Neural progenitor cell (in vitro differentiated cells): ENCODE data around the gene KRTDAP.

Experiments
- EZH2phosphoT487 ChIP-seq: fragments of 200-600 bp; sonication (generic); IDR thresholded peaks from 2 replicates; pipeline ENCODE4 v1.6.1; 2017; ENCODE audit warnings: antibody characterized with exemption
- TF ChIP-seq, protein P1 (sequence below): fragments of 200-600 bp; sonication (generic); IDR thresholded peaks from 2 replicates; pipeline ENCODE4 v1.5.1; 2017; ENCODE audit warnings: antibody characterized with exemption, mild to moderate bottlenecking

- TF ChIP-seq, protein P1, sequence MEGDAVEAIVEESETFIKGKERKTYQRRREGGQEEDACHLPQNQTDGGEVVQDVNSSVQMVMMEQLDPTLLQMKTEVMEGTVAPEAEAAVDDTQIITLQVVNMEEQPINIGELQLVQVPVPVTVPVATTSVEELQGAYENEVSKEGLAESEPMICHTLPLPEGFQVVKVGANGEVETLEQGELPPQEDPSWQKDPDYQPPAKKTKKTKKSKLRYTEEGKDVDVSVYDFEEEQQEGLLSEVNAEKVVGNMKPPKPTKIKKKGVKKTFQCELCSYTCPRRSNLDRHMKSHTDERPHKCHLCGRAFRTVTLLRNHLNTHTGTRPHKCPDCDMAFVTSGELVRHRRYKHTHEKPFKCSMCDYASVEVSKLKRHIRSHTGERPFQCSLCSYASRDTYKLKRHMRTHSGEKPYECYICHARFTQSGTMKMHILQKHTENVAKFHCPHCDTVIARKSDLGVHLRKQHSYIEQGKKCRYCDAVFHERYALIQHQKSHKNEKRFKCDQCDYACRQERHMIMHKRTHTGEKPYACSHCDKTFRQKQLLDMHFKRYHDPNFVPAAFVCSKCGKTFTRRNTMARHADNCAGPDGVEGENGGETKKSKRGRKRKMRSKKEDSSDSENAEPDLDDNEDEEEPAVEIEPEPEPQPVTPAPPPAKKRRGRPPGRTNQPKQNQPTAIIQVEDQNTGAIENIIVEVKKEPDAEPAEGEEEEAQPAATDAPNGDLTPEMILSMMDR = no peak
- TF ChIP-seq EZH2phosphoT487 = no peak
Observed at GRCh38 chr19:35510626-35510964, 20.3 kb upstream of the KRTDAP start.
